Skeletal muscle tissue (tissue), 4 donors: Measurements from ENCODE around the gene TTLL5. TPM values are rescaled to one million over a fixed set of nuclear protein-coding genes. Genes with fewer than 3 reads are reported as not detected.

Source experiments
- H3K27ac ChIP-seq: one replicate; pipeline ENCODE4 v1.7.0; 2013; ENCODE audit warnings: mild to moderate bottlenecking, low read depth, low read length, inconsistent platforms
- H3K27me3 ChIP-seq, 3 donors: one replicate each; pipeline ENCODE4 v1.7.0; 2013; ENCODE audit warnings: low read length in 3 of 3; ENCODE audit not compliant: control insufficient read depth in 3 of 3, insufficient read depth in 3 of 3
- H3K36me3 ChIP-seq, 3 donors: one replicate each; pipeline ENCODE4 v1.7.0; 2013; ENCODE audit warnings: low read length in 3 of 3; ENCODE audit not compliant: control insufficient read depth in 3 of 3, insufficient read depth in 3 of 3
- H3K4me1 ChIP-seq, 3 donors: one replicate each; pipeline ENCODE4 v1.7.0; 2013; ENCODE audit warnings: low read length in 3 of 3, mild to moderate bottlenecking in 3 of 3; ENCODE audit not compliant: control insufficient read depth in 3 of 3, insufficient read depth in 3 of 3
- H3K4me3 ChIP-seq, 3 donors: one replicate each; pipeline ENCODE4 v1.7.0; 2013; ENCODE audit warnings: low read length in 3 of 3
- H3K9ac ChIP-seq, 3 donors: one replicate each; pipeline ENCODE4 v1.7.0; 2013; ENCODE audit warnings: low read length in 3 of 3, mild to moderate bottlenecking in 3 of 3, moderate library complexity in 2 of 3, low read depth in 1 of 3
- H3K9me3 ChIP-seq, 3 donors: one replicate each; pipeline ENCODE4 v1.7.0; 2013; ENCODE audit warnings: low read length in 3 of 3; ENCODE audit not compliant: control insufficient read depth in 3 of 3
- total RNA-seq: library from RNA; depleted of rRNA; stranded (reverse); fragments of >200 nt; gene quantifications from one replicate; pipeline ENCODE4 v1.2.3, GENCODE V29; 2014
- donor health status: Osteomylitis.

TTLL5 gene
- total RNA-seq, 1 donor from 2014 or later, result 13.6 TPM

DNA sequence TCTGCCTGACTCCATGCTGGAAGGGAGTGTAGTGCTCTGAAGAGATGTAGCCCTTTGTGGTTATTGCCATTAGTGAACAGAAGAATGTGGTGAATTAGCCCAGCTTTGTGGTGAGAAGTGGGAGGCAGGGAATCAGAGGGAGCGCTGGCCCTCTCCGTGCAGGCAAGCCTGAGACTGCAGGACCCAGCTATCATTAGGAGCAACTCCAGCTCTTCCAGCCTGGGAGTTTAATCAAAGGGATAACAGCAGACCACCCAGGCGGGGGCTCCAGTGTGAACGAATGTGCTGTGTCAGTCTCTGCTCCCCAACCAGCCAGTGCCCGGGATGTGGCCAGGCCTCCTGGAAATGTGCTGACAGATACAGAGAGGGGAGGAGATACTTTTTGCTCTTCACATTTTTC is 142.7 kb downstream of the TTLL5 start:
- Histone ChIP-seq H3K27me3 (no peaks in the 10 kb centered on the region), H3K4me3 (no peak overlapping the region), H3K36me3 (no peaks in the 10 kb centered on the region), H3K4me1 (peaks cover 0 to 18% (median 6%) of the 10 kb centered on the region in 3 donors), H3K9ac (no peak overlapping the region), H3K9me3 (no peaks in the 10 kb centered on the region), H3K27ac (no peak overlapping the region)

DNA sequence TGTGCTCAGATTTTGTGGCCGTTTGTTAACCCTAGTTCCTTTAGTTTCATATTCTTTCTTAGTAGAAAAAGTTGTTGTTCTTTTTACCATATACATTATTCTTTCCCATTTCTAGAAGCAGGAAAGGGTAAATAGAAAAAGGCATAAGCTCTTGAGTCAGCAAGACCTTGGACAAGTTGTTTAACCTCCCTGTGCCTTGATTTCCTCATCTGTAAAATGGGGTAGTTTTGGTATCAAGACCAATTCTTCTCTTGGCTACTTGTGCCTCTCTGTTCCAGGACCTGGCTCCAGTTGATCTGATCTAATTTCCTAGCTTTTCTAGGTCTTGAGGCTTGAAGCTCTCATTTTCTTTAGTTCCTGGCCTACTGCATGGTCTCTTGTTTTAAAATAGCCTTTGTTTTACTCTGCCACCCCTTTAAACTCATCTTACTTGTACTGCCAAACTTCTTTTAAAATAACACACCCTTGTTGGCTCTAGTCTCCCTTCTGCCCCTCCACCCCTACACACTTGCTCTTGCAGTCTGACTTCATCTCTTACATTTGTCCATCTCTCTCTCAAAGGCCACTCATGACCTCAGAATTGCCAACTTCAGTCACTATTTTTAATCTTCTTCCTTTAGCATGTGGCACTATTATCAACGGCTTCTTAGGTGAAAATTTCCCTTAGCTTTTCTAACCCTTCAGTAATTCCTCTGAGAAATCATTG is 143.7 kb downstream of the TTLL5 start:
- Histone ChIP-seq H3K27ac (peak overlapping the region; percentile 17), H3K27me3 (no peaks in the 10 kb centered on the region), H3K4me3 (no peak overlapping the region), H3K36me3 (no peaks in the 10 kb centered on the region), H3K9me3 (no peaks in the 10 kb centered on the region), H3K4me1 (peaks cover 0 to 18% (median 6%) of the 10 kb centered on the region in 3 donors), H3K9ac (no peak overlapping the region)

DNA sequence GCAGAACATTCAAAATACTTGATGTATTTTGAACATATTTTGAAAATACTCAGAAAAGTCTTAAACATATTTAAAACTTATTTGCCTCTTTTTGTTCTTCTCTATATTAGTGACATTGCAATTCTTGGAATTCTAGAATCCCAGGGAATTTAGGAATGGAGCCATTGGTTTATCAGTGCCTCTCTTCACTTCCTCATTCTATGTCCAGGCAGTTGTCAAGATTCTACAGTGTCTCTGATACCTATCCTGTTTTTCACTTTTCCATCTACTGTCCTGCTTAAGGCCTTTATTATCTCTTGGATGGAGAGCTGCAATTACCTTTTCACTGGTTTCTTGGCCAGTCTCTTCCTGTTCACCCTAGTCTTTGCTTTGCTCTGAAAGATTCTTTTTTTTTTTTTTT is 144.6 kb downstream of the TTLL5 start:
- no peaks in the 10 kb centered on the region for H3K9me3 ChIP-seq
- H3K27ac ChIP-seq, result peak overlapping the region; percentile 70
- H3K36me3 ChIP-seq, result no peaks in the 10 kb centered on the region
- H3K4me3 ChIP-seq, result no peak overlapping the region
- peaks cover 0 to 18% (median 6%) of the 10 kb centered on the region in 3 donors for H3K4me1 ChIP-seq
- H3K27me3 ChIP-seq, result no peaks in the 10 kb centered on the region
- H3K9ac ChIP-seq, result no peak overlapping the region

DNA sequence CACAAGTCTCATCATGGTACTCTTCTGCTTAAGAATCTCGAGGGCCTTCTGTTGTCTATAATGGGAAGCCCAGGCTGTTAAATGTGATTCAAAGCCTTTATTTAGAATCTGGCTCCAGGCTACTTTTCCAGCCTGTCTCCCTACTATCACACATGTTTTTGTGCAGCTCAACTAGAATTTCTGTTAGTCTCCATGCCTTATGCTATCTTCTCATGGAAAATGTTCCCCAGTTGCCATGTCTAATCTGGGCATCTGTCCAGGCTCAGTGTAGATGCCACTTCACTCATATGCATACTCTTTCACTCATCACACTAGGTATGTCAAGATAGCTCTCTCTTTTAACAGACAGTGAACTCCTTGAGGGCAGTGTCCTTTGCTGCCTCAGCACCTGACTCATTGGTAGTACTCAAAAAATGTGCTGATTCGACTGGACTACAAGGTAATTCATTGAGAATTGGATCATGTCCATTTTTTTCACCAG is 145.3 kb downstream of the TTLL5 start:
- peak overlapping the region; percentile 70 for H3K27ac ChIP-seq
- no peaks in the 10 kb centered on the region for H3K9me3 ChIP-seq
- no peaks in the 10 kb centered on the region for H3K27me3 ChIP-seq
- H3K36me3 ChIP-seq, result no peaks in the 10 kb centered on the region
- H3K4me1 ChIP-seq, result peaks cover 0 to 18% (median 6%) of the 10 kb centered on the region in 3 donors
- H3K9ac ChIP-seq, result no peak overlapping the region
- no peak overlapping the region for H3K4me3 ChIP-seq

DNA sequence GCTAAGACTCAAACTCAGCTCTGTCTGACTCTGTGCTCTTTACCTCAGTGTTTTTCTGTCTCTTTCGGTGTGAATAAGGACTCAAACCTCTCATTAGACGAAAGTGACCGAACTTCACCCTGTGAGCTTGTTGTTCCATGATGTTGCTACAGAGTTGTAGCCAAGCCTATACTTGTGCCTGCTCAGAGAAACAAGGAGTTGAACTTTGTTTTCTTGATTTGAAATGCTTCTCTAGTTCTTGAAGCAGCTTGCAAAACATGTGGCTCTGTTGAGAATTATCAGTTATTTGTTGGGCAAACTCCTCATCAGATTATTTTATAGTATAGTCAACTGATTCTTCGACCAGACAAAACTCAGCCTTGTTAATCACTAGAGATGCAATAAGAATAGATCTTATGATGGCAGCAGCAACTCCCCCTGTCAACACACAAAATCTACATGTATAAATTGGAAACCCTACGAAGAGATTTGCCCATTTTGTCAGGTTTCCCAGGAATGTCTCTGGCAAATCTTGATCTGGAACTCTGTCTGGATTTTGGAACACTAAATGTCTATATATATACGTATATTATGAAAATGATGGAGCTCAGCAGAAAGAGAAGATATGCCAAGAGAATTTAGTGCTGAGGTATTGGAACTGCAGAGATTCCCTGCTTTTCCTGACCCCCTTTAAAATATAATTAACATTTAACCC is 146.8 kb downstream of the TTLL5 start:
- H3K36me3 ChIP-seq, result no peaks in the 10 kb centered on the region
- H3K9me3 ChIP-seq, result no peaks in the 10 kb centered on the region
- H3K4me1 ChIP-seq, result peaks cover 0 to 18% (median 6%) of the 10 kb centered on the region in 3 donors
- H3K4me3 ChIP-seq, result no peak overlapping the region
- no peak overlapping the region for H3K27ac ChIP-seq
- no peaks in the 10 kb centered on the region for H3K27me3 ChIP-seq
- no peak overlapping the region for H3K9ac ChIP-seq

DNA sequence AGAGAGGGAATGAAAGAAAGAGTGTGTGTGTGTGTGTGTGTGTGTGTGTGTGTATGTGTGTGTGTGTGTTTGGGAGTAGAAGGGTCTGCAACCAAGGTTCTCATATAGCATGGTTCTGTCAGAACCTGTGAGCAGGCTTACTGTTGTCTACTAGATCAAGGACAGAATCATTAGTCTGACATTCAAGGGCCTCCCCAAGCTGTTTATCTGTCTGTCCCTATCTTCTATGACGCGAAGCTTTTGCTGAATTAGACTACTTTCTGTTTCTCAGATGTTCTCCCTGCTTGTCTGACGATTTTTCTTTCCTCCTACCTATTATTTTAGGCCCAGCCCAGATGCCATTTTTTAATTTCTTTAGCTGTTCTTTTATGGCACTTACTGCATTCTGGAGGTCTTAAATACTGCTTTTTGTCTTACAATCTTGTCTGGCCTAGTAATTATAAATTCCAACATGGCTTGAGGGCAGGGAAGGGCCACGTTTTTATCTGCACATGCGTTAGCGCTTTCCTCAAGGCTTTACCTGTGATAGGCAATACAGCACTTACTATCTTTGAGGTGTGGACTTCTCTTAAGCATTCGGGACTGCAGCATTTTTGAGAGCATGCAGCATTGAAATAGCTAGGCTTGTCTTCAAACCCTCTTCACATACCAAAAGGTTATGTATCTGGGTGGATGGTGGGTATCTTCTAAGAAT is 150.2 kb downstream of the TTLL5 start:
- Histone ChIP-seq H3K27ac (no peak overlapping the region), H3K9me3 (no peaks in the 10 kb centered on the region), H3K9ac (no peak overlapping the region), H3K4me1 (peaks cover 0 to 4% (median 2%) of the 10 kb centered on the region in 3 donors), H3K4me3 (no peak overlapping the region), H3K27me3 (no peaks in the 10 kb centered on the region), H3K36me3 (no peaks in the 10 kb centered on the region)

DNA sequence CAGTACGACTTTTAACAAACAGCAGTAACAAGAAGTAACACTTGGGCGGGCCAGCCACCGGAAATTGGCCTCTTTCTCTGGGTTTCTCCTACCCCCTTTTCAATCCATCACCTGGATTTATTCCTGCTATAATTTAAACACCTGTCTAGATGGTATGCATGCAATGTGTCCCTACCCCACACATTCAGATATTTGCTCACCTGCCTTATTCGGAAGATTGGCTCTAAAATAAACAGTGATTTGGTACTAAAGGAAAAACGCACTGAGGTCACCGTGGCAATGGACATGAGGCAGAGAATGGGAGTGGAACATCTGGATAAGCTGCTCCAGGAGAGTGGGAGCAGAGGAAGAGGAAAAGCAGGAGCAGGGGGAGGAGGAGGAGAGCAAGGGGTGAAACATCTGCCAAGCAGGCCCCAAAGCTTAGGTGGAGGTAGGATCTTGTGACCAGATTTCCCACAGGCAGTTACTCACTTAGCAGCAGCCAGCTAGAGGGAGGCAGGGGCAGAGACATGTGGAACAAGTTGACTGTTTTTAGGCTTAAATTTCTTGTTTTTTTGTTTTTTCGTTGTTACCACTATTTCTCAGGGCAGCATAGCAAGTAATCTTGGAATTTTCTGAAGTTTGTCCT is 150.9 kb downstream of the TTLL5 start:
- Histone ChIP-seq H3K27ac (no peak overlapping the region), H3K9me3 (no peaks in the 10 kb centered on the region), H3K4me1 (no peaks in the 10 kb centered on the region), H3K36me3 (no peaks in the 10 kb centered on the region), H3K4me3 (no peak overlapping the region), H3K27me3 (no peaks in the 10 kb centered on the region), H3K9ac (no peak overlapping the region)

DNA sequence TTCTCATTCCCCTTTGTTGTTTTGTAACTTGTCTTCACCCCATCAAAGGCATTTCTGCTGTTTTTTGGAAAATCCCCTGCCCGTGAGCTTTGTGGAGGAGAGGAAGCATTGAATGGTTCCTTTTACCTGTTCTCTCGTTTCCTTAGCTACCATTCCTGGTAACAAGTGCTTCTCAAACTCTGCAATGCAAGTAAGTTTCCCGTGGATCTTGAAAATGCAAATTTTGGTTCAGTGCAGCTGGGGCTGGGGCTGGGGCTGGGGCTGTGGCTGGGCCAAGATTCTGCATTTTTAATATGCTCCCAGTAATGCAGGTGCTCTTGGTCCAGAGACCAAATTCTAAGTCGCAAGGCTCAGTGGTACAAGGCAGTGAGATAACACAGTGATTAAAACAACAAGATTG is 151.6 kb downstream of the TTLL5 start:
- H3K27ac ChIP-seq, result no peak overlapping the region
- H3K36me3 ChIP-seq, result no peaks in the 10 kb centered on the region

DNA sequence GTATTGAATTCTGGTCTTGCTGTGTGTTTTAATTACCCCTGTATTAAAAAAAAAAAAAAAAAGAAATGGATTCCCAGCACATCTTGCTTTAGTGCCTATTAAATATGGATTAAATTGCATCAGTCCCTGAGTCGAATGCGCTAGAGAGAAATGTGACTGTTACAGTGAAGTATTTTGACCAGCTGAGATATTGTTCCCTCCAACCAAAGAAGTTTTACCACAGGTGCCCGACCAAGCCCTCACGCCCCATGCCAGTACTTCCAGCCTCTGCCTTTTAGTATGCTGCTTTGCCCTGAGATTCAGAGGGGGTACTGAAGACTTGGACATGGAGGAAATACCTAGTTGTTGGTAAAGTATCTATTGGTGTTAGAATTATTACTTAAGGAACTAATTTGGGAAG is 159.7 kb downstream of the TTLL5 start:
- Histone ChIP-seq H3K27ac (no peak overlapping the region), H3K9me3 (no peaks in the 10 kb centered on the region), H3K9ac (no peak overlapping the region), H3K27me3 (no peaks in the 10 kb centered on the region), H3K4me3 (no peak overlapping the region), H3K4me1 (peaks cover 19 to 26% (median 25%) of the 10 kb centered on the region in 3 donors), H3K36me3 (peaks cover 0 to 3% (median 0%) of the 10 kb centered on the region in 3 donors)

More for the DNA sequence above, 151.6 kb downstream of the TTLL5 start:
- no peak overlapping the region for H3K9ac ChIP-seq
- H3K4me1 ChIP-seq, result no peaks in the 10 kb centered on the region
- H3K4me3 ChIP-seq, result no peak overlapping the region
- no peaks in the 10 kb centered on the region for H3K27me3 ChIP-seq
- no peaks in the 10 kb centered on the region for H3K9me3 ChIP-seq
